Stimulated activated CD8-positive, alpha-beta memory T cell treated with anti-CD3 and anti-CD28 coated beads, Interleukin-7, amount 100 ng/mL, for 48 hours (primary cell): Measurements from ENCODE around the gene CCDC159.

Source experiments
- DNase-seq, 2 donors: peaks; one replicate each; pipeline ENCODE4 v3.0.0-alpha.2; 2020; ENCODE audit warnings: low read depth in 1 of 2; ENCODE audit errors: extremely low read depth in 1 of 2

The CCDC159 gene

GRCh38 chr19:11384778-11385129, 38.4 kb downstream of the CCDC159 start:
- no peak for DNase-seq

- no peak for DNase-seq
Observed at GRCh38 chr19:11387162-11388034, 41.1 kb downstream of the CCDC159 start.

- no peak for DNase-seq
Observed at GRCh38 chr19:11390359-11390758, 44.0 kb downstream of the CCDC159 start.

- no peak for DNase-seq
Observed at GRCh38 chr19:11390933-11391680, 44.8 kb downstream of the CCDC159 start.

GRCh38 chr19:11397089-11397610, 50.8 kb downstream of the CCDC159 start:
- no peak for DNase-seq

GRCh38 chr19:11399667-11400066, 53.3 kb downstream of the CCDC159 start:
- no peak for DNase-seq

- DNase-seq, result no peak
Observed at GRCh38 chr19:11400798-11401197, 54.5 kb downstream of the CCDC159 start.

GRCh38 chr19:11401808-11402543, 55.7 kb downstream of the CCDC159 start:
- DNase-seq, result no peak
